HepG2 (cell line): ENCODE data around the gene SMARCAD1. TPM values are rescaled to one million over a fixed set of nuclear protein-coding genes. Genes with fewer than 3 reads are reported as not detected.

Experiments used
- ATAC-seq: fragments of 200-7000 bp; cut with Tn5 transposase; 3 replicates; pipeline ENCODE4 v1.9.1; 2020; ENCODE audit warnings: mild to moderate bottlenecking, moderate library complexity
- BruUV-seq: library from RNA; stranded (reverse); fragments of 400-500 nt; replicated peaks from 2 replicates; lab custom pipeline; 2021; lab: Mats Ljungman, UMichigan
- CTCF ChIA-PET: fragments of 300-600 bp; formaldehyde crosslinking; extraction: SDS; loops from one replicate; lab custom pipeline; 2021; ENCODE audit warnings: low total read pairs, inconsistent platforms, low intra/inter-chr PET ratio; lab: Yijun Ruan, JAX
- POLR2A ChIA-PET: fragments of 350-600 bp; sonication (Branson Sonifier 250); formaldehyde crosslinking; loops from one replicate; lab custom pipeline; 2020; ENCODE audit warnings: antibody characterized with exemption, inconsistent platforms; lab: Yijun Ruan, JAX
- DNase-seq: peaks from one replicate; pipeline ENCODE4 v3.0.0-alpha.2; 2015; ENCODE audit warnings: low spot score
- FAIRE-seq: peaks from 3 replicates; lab custom pipeline; 2011; peaks lifted over from hg19 to GRCh38; lab: Jason Lieb, UNC
- H2AFZ ChIP-seq: one replicate; pipeline ENCODE4 v1.6.1; 2011; ENCODE audit warnings: low read length, inconsistent platforms
- H3K27ac ChIP-seq: fragments of 300-600 bp; 3 replicates; pipeline ENCODE4 v1.8.0; 2011; ENCODE audit warnings: mixed run types, mild to moderate bottlenecking, mixed read lengths, low read length, inconsistent platforms; ENCODE audit not compliant: insufficient read depth; ENCODE audit errors: extremely low read length
- H3K27me3 ChIP-seq, 2 experiments: fragments of 200-600 bp in 1 of 2; 2 replicates in 1 of 2; 3 replicates in 1 of 2; pipeline versions ENCODE4 v1.6.0 to v1.8.0; 2011; ENCODE audit warnings: low read length in 2 of 2, mild to moderate bottlenecking in 2 of 2, moderate library complexity in 2 of 2, inconsistent platforms in 1 of 2; ENCODE audit not compliant: insufficient read depth in 2 of 2, control insufficient read depth in 1 of 2
- H3K36me3 ChIP-seq, 2 experiments: fragments of 200-600 bp in 1 of 2; replicated peaks in 1 of 2; 2 replicates in 1 of 2; 3 replicates in 1 of 2; pipeline versions ENCODE4 v1.5.1 to v1.8.0; 2011; ENCODE audit warnings: low read length in 2 of 2, inconsistent platforms in 1 of 2; ENCODE audit not compliant: insufficient read depth in 2 of 2, control insufficient read depth in 1 of 2
- H3K4me1 ChIP-seq: 2 replicates; pipeline ENCODE4 v1.5.1; 2012; ENCODE audit warnings: low read length, inconsistent platforms; ENCODE audit not compliant: insufficient read depth
- H3K4me2 ChIP-seq: 2 replicates; pipeline ENCODE4 v1.6.0; 2011; ENCODE audit warnings: low read depth, low read length, inconsistent platforms
- H3K4me3 ChIP-seq, 3 experiments: fragments of 200-600 bp in 1 of 3; sonication (generic), shearing (Covaris generic) in 1 of 3; replicated peaks in 1 of 3; 2 replicates each; pipeline ENCODE4 v1.5.1; 2011 to 2016; ENCODE audit warnings: low read length in 3 of 3, inconsistent platforms in 2 of 3, low read depth in 2 of 3, mild to moderate bottlenecking in 2 of 3, control low read depth in 1 of 3, mixed read lengths in 1 of 3; ENCODE audit not compliant: insufficient read depth in 1 of 3
- H3K79me2 ChIP-seq: one replicate; pipeline ENCODE4 v1.6.1; 2011; ENCODE audit warnings: low read length, inconsistent platforms; ENCODE audit not compliant: insufficient read depth
- H3K9ac ChIP-seq: 2 replicates; pipeline ENCODE4 v1.6.0; 2011; ENCODE audit warnings: mild to moderate bottlenecking, low read depth, low read length, inconsistent platforms; ENCODE audit not compliant: insufficient read depth
- H3K9me3 ChIP-seq: 2 replicates; pipeline ENCODE4 v1.5.1; 2012; ENCODE audit warnings: mild to moderate bottlenecking, low read length
- H4K20me1 ChIP-seq: 2 replicates; pipeline ENCODE4 v1.6.0; 2011; ENCODE audit warnings: inconsistent platforms, mild to moderate bottlenecking, low read length, moderate library complexity; ENCODE audit not compliant: insufficient read depth
- STAG1 ChIP-seq: sonication (generic); formaldehyde crosslinking; IDR thresholded peaks from 2 replicates; pipeline ENCODE4 v1.4.0; 2020; ENCODE audit warnings: missing genetic modification reagents
- THAP8 ChIP-seq: sonication (generic); formaldehyde crosslinking; IDR thresholded peaks from 2 replicates; pipeline ENCODE4 v1.5.1; 2020; ENCODE audit warnings: missing genetic modification reagents, mild to moderate bottlenecking, borderline replicate concordance
- ZBTB7B ChIP-seq: sonication (generic); formaldehyde crosslinking; IDR thresholded peaks from 2 replicates; pipeline ENCODE4 v1.4.0; 2020; ENCODE audit warnings: missing genetic modification reagents
- ZMYM3 ChIP-seq: sonication (generic); formaldehyde crosslinking; IDR thresholded peaks from 2 replicates; pipeline ENCODE4 v1.5.1; 2020; ENCODE audit warnings: mild to moderate bottlenecking, missing genetic modification reagents
- ZNF644 ChIP-seq: IDR thresholded peaks from 2 replicates; pipeline ENCODE4 v1.6.1; 2016; ENCODE audit warnings: low read depth
- in situ Hi-C: cut with HindIII; loops from 2 replicates; pipeline ENCODE4 v1.10.0; 2017; ENCODE audit warnings: low pct_unique_long_range_greater_than_20kb; ENCODE audit not compliant: extremely low pct_ligation_motif_present
- intact Hi-C: fragments of 100-400 bp; cut with micrococcal nuclease; formaldehyde crosslinking; loops from one replicate; pipeline ENCODE4 v1.10.0; 2022; ENCODE audit not compliant: unreplicated experiment
- polyA plus RNA-seq, 8 experiments: library from polyadenylated mRNA; depleted of rRNA in 3 of 8; stranded (reverse) in 7 of 8; unstranded in 1 of 8; fragments of >200 nt; fragmentation: Illumina TruSeq in 4 of 8; extraction: Trizol in 4 of 8; gene quantifications; 2 replicates each; pipeline versions ENCODE4 v1.2.1 to v1.2.3, GENCODE V29; 2011 to 2016; ENCODE audit warnings: low read depth in 4 of 8, missing spikeins in 1 of 8, mixed read lengths in 1 of 8; ENCODE audit not compliant: insufficient read depth in 1 of 8
- total RNA-seq, 5 experiments: library from RNA; depleted of rRNA; stranded (reverse); fragments of >200 nt; fragmentation: Illumina TruSeq; extraction: Trizol; gene quantifications; 2 replicates each; pipeline ENCODE4 v1.2.3, GENCODE V29; 2016; ENCODE audit warnings: low read depth in 1 of 5
- TF ChIP-seq, protein P1 (sequence below): sonication (generic); formaldehyde crosslinking; IDR thresholded peaks from 2 replicates; pipeline ENCODE4 v1.5.0; 2020; ENCODE audit warnings: mild to moderate bottlenecking, missing genetic modification reagents, moderate library complexity
- TF ChIP-seq, protein P2 (sequence below): sonication (generic); formaldehyde crosslinking; IDR thresholded peaks from 2 replicates; pipeline ENCODE4 v1.4.0; 2020; ENCODE audit warnings: missing genetic modification reagents; ENCODE audit errors: not compliant biosample characterization
- TF ChIP-seq, protein P3 (sequence below), 2 experiments: sonication (generic) in 1 of 2; formaldehyde crosslinking in 1 of 2; IDR thresholded peaks; 2 replicates each; pipeline versions ENCODE4 v1.4.0 to v1.6.1; 2016 to 2020; ENCODE audit warnings: borderline replicate concordance in 1 of 2, low read depth in 1 of 2, mild to moderate bottlenecking in 1 of 2, missing genetic modification reagents in 1 of 2

Gene SMARCAD1
- total and polyA plus RNA-seq, 2 of the 13 experiments (the other 11 are each of a cell fraction or from before 2014, with no cell fraction given), result 18.2 to 35.9 TPM

GRCh38 chr4:94256144-94256783, 48.6 kb downstream of the SMARCAD1 start (continued):
- TF ChIP-seq ZMYM3 (CRISPR knock-in tag) (no peak), ZNF644 (CRISPR knock-in tag) (no peak), THAP8 (no peak)

GRCh38 chr4:94256828-94257227, 49.2 kb downstream of the SMARCAD1 start:
- Histone ChIP-seq H3K4me3 (no peak overlapping the region), H3K9ac (no peak overlapping the region), H3K27ac (no peak overlapping the region), H3K4me1 (no peaks in the 10 kb centered on the region), H3K36me3 (peaks cover 5 to 18% of the 10 kb centered on the region in 2 experiments), H3K9me3 (no peaks in the 10 kb centered on the region), H4K20me1 (no peaks in the 10 kb centered on the region), H3K79me2 (no peaks in the 10 kb centered on the region), H3K27me3 (no peaks in the 10 kb centered on the region), H3K4me2 (no peak overlapping the region), H2AFZ (no peak overlapping the region)
- FAIRE-seq, result peak; percentile 56
- in situ Hi-C loops (loop anchor here (25.0 kb wide), 1 partner anchor 470 kb away; no protein-coding TSS in a partner anchor), intact Hi-C loops (loop anchor here (1.0 to 5.0 kb wide), 3 partner anchors 130 to 466 kb away; no protein-coding TSS in a partner anchor)
- BruUV-seq, result no TSS peak
- ATAC-seq, result 0 out of 3 replicates have a peak, but pooled peaks have one; percentile 36
- POLR2A ChIA-PET, result no interaction called here
- peak; percentile 2 for DNase-seq
- CTCF ChIA-PET, result interaction anchor here (1.3 kb wide), 1 partner anchor 465 kb away, joined by 10 read pairs; no protein-coding TSS in a partner anchor
- TF ChIP-seq, protein P1, sequence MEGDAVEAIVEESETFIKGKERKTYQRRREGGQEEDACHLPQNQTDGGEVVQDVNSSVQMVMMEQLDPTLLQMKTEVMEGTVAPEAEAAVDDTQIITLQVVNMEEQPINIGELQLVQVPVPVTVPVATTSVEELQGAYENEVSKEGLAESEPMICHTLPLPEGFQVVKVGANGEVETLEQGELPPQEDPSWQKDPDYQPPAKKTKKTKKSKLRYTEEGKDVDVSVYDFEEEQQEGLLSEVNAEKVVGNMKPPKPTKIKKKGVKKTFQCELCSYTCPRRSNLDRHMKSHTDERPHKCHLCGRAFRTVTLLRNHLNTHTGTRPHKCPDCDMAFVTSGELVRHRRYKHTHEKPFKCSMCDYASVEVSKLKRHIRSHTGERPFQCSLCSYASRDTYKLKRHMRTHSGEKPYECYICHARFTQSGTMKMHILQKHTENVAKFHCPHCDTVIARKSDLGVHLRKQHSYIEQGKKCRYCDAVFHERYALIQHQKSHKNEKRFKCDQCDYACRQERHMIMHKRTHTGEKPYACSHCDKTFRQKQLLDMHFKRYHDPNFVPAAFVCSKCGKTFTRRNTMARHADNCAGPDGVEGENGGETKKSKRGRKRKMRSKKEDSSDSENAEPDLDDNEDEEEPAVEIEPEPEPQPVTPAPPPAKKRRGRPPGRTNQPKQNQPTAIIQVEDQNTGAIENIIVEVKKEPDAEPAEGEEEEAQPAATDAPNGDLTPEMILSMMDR, result peak; percentile 36; the same call in 1 of the 2 replicates
- TF ChIP-seq, protein P2, sequence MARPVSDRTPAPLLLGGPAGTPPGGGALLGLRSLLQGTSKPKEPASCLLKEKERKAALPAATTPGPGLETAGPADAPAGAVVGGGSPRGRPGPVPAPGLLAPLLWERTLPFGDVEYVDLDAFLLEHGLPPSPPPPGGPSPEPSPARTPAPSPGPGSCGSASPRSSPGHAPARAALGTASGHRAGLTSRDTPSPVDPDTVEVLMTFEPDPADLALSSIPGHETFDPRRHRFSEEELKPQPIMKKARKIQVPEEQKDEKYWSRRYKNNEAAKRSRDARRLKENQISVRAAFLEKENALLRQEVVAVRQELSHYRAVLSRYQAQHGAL (CRISPR knock-in tag), result no peak
- TF ChIP-seq, protein P3, sequence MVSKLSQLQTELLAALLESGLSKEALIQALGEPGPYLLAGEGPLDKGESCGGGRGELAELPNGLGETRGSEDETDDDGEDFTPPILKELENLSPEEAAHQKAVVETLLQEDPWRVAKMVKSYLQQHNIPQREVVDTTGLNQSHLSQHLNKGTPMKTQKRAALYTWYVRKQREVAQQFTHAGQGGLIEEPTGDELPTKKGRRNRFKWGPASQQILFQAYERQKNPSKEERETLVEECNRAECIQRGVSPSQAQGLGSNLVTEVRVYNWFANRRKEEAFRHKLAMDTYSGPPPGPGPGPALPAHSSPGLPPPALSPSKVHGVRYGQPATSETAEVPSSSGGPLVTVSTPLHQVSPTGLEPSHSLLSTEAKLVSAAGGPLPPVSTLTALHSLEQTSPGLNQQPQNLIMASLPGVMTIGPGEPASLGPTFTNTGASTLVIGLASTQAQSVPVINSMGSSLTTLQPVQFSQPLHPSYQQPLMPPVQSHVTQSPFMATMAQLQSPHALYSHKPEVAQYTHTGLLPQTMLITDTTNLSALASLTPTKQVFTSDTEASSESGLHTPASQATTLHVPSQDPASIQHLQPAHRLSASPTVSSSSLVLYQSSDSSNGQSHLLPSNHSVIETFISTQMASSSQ (IDR thresholded peaks at IDR 0.05; ENCODE audit: low read depth), result no peak
- TF ChIP-seq, protein P3 (CRISPR knock-in tag; IDR thresholded peaks at IDR 0.05; ENCODE audit: borderline replicate concordance), result no peak
- TF ChIP-seq STAG1 (CRISPR knock-in tag), result peak; percentile 36
- TF ChIP-seq ZBTB7B (CRISPR knock-in tag), result no peak
